IPS-20b (cell line): Measurements from ENCODE around the gene KCTD17.

Source experiments
- H3K27ac ChIP-seq: one replicate; pipeline ENCODE4 v1.5.1; 2013; ENCODE audit warnings: low read length
- H3K27me3 ChIP-seq: 2 replicates; pipeline ENCODE4 v1.6.1; 2013; ENCODE audit warnings: mild to moderate bottlenecking, low read length, inconsistent platforms; ENCODE audit not compliant: insufficient read depth
- H3K36me3 ChIP-seq: 2 replicates; pipeline ENCODE4 v1.6.1; 2013; ENCODE audit warnings: low read depth, mild to moderate bottlenecking, inconsistent platforms, low read length, moderate library complexity; ENCODE audit not compliant: insufficient read depth
- H3K4me1 ChIP-seq: 2 replicates; pipeline ENCODE4 v1.6.1; 2013; ENCODE audit warnings: mild to moderate bottlenecking, control low read depth, inconsistent platforms, low read length, moderate library complexity; ENCODE audit not compliant: insufficient read depth
- H3K4me3 ChIP-seq: 2 replicates; pipeline ENCODE4 v1.5.1; 2013; ENCODE audit warnings: mild to moderate bottlenecking, low read length, inconsistent platforms
- H3K9ac ChIP-seq: 2 replicates; pipeline ENCODE4 v1.6.1; 2013; ENCODE audit warnings: low read depth, mild to moderate bottlenecking, inconsistent platforms, low read length, moderate library complexity
- H3K9me3 ChIP-seq: 2 replicates; pipeline ENCODE4 v1.6.1; 2013; ENCODE audit warnings: mild to moderate bottlenecking, low read depth, low read length, inconsistent platforms; ENCODE audit not compliant: insufficient read depth

KCTD17 gene

DNA sequence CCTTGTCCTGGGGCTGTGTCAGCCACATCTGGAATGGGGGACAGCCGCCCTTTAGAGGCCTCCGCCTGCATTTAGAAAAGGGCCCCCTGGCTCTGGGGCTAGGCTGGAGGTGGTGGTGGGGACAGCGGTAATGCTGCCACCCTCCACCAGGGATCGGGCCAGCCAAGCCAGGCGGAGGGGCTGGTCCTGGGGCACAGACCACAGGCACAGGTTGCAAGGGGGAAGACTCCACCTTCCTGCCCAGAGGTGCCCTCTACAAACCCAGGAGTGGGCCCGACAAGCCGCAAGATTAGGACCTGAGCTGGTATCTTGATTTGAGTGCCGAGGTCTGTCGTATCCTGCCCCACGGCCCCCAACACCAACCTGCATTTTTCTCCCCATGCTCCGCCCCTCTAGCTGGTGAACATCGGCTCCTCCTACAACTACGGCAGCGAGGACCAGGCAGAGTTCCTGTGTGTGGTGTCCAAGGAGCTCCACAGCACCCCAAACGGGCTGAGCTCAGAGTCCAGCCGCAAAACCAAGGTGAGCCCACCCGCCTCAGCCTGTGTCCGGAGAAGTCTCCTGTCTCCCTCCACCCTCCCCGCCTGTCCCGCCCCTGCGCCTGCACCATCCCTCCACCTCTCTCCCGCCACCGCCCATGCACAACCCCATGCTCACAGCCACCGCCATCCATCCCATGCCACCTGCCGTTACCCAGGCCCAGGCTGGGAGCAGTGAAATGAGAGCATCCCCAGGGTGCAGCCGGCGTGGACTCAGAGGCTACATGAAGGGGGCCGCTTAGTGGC, 7.6 kb downstream of the KCTD17 start:
- Histone ChIP-seq H3K4me3 (no peak overlapping the region), H3K27ac (no peak overlapping the region), H3K27me3 (peaks cover 4% of the 10 kb centered on the region; the same call in 1 of the 2 replicates), H3K9me3 (no peaks in the 10 kb centered on the region), H3K4me1 (no peaks in the 10 kb centered on the region; the same call in 1 of the 2 replicates), H3K36me3 (peaks cover 33% of the 10 kb centered on the region; the same call in 1 of the 2 replicates), H3K9ac (no peak overlapping the region)

DNA sequence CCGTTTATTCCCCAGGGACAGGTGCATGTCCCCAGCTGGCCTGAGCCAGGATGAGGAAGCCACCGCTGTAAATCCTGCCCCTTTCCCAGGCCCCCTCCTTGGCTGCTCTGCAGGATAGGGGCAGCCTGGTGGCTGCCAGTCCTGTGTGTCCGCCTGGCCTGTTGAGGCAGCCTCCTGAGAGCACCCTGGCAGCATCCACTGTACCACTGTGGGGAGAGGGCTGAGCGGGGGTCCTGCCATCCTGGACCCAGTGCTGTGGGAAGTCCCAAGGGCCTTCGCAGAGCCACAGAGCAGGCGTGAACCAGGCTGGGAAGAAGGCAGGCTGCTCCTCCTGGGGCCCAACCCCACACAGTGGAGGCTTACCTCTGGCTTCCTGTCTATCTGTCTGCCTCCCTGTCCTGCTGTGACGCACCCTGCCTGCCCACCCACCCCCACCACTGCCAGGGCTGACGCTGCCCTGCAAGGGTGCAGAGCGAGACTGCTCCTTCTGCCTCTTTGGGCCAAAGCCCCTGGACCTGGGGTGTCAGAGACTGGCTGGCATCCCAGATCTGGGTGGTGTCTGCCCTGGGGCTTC, 8.4 kb downstream of the KCTD17 start:
- no peak overlapping the region for H3K27ac ChIP-seq
- H3K36me3 ChIP-seq = peaks cover 32% of the 10 kb centered on the region; the same call in 1 of the 2 replicates
- no peak overlapping the region for H3K9ac ChIP-seq
- no peaks in the 10 kb centered on the region for H3K9me3 ChIP-seq
- peaks cover 12% of the 10 kb centered on the region; the same call in 1 of the 2 replicates for H3K27me3 ChIP-seq
- H3K4me3 ChIP-seq = no peak overlapping the region
- no peaks in the 10 kb centered on the region; the same call in 1 of the 2 replicates for H3K4me1 ChIP-seq

DNA sequence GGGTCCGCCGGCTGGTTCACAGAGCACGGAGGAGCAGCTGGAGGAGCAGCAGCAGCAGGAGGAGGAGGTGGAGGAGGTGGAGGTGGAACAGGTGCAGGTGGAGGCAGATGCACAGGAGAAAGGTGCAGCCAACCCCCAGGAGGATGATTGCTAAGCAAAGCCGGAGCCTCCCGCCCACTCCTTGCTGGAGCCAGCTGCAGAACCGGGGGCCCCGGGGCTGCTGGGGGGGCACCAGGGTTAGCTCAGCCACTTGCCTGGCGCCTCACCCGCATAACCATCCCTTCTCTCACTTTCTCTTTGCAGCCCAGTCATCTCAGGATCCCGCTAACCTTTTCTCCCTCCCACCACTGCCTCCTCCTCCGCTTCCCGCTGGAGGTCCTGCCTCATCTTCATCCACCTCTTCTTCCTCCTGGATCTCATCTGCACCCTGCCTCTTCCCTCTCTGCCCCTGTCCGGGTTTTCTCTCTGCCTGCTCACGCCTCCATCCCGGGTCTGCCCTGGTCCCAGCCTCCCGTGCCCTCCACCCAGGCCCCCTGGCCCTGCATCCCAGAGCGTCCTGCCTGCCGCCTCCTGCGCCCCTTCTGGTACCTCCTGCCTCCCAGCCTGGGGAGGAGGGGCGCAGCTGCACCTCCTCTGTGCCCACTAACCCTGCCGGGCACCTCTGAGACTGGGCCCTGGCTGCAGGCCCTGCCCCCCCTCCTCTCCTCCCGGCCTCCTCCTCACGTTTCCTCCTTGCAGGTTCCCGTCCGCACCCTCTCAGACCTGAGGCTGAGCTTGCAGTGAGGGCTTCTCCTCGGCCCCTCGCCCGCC, 9.5 kb downstream of the KCTD17 start:
- Histone ChIP-seq H3K9ac (no peak overlapping the region), H3K9me3 (no peaks in the 10 kb centered on the region), H3K4me1 (no peaks in the 10 kb centered on the region; the same call in 1 of the 2 replicates), H3K27me3 (peaks cover 23% of the 10 kb centered on the region), H3K36me3 (peaks cover 28% of the 10 kb centered on the region; the same call in 1 of the 2 replicates), H3K27ac (no peak overlapping the region), H3K4me3 (no peak overlapping the region)

DNA sequence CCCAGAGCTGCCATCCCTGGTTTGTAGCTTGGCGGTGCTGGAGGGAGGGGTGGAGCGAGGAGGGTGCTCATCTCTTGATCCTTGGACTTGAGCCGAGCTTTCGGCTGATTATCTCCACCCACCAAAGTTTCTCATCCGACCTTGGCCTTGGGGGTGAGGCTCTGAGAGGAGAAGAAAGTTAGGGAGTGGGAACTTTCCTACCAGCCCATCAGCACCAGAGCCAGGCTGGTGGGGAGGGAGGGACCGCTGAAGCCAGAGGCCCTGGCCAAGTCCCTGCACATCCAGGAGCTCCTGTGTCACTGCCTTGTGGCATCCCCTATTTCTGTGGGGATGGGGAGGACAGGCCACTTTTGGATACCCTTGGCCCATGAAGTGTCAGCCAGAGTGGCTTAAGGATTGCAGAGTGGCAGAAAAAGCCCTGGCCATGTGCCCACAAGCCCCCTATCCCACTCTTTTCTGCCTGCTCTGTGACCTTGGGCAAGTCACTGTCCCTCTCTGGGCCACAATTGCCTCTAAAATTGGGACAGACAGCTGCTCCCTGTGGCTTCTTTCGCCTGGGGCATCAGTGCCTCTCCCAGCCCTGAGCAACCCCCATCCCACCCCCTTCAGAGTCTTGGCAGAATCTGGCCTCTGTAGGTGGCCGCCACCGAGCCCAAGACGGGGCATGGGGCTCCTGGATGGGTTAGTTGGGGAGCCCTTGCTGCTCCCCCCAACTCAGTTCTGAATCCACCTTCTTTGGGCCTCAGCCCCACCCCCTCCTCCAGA, 10.3 kb downstream of the KCTD17 start:
- no peaks in the 10 kb centered on the region for H3K9me3 ChIP-seq
- H3K27ac ChIP-seq = no peak overlapping the region
- peaks cover 31% of the 10 kb centered on the region for H3K27me3 ChIP-seq
- no peaks in the 10 kb centered on the region; the same call in 1 of the 2 replicates for H3K4me1 ChIP-seq
- H3K9ac ChIP-seq = no peak overlapping the region
- peaks cover 23% of the 10 kb centered on the region; the same call in 1 of the 2 replicates for H3K36me3 ChIP-seq
- H3K4me3 ChIP-seq = no peak overlapping the region

DNA sequence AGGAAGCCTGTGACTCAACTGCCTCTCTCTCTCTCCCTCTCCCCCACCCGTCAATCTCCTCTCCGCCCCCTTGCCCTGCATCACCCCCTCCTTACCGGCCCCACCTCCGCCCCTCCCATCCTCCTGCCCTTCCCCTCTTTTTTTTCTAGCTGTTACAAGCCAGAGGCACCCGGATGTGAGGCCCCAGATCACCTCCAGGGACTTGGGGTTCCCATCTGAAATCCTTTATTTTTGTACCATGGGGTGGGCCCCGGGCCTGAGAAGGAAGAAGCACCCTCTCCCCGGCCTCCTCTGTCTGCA, 10.8 kb downstream of the KCTD17 start:
- Histone ChIP-seq H3K4me3 (no peak overlapping the region), H3K4me1 (no peaks in the 10 kb centered on the region; the same call in 1 of the 2 replicates), H3K27me3 (peaks cover 35% of the 10 kb centered on the region), H3K27ac (peak overlapping the region; percentile 8), H3K9ac (peak overlapping the region; percentile 27; the same call in 1 of the 2 replicates), H3K36me3 (peaks cover 21% of the 10 kb centered on the region; the same call in 1 of the 2 replicates), H3K9me3 (no peaks in the 10 kb centered on the region)

DNA sequence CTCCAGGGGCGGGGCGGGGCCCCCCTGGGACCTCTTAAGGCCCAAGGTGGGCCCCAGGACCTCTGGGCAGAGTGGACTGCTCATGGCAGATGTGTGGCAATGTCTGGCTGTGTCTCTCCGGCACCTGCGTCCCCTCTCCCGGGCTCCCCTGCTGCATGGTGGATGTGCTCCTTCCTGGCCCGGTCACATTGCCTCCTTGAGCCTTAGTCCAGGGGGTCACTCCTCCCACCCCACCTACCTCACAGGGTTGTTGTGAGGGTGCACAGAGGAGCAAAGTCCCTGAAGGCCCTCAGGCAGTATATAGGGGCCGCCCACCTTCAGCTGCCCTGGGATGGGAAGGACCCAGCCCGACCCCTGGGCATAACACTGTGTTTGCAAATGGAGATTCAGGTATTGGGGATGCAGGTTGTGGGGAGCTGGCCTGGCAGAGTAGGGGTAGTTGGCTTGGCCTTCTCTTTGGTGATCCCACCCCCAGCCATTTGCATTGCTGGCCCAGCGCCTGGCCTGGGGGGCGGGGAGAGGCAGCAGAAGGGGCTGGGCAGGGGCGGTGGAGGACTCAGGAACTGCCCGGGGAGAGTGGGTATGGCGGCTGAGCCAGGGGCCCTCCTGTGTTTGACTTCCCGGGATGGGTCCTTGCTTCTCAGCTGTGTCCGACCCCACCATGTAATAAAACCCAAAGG, 11.3 kb downstream of the KCTD17 start:
- peaks cover 16% of the 10 kb centered on the region; the same call in 1 of the 2 replicates for H3K36me3 ChIP-seq
- no peaks in the 10 kb centered on the region; the same call in 1 of the 2 replicates for H3K4me1 ChIP-seq
- no peaks in the 10 kb centered on the region for H3K9me3 ChIP-seq
- H3K9ac ChIP-seq = peak overlapping the region; percentile 27
- H3K27me3 ChIP-seq = peaks cover 41% of the 10 kb centered on the region
- no peak overlapping the region for H3K4me3 ChIP-seq
- peak overlapping the region; percentile 8 for H3K27ac ChIP-seq

DNA sequence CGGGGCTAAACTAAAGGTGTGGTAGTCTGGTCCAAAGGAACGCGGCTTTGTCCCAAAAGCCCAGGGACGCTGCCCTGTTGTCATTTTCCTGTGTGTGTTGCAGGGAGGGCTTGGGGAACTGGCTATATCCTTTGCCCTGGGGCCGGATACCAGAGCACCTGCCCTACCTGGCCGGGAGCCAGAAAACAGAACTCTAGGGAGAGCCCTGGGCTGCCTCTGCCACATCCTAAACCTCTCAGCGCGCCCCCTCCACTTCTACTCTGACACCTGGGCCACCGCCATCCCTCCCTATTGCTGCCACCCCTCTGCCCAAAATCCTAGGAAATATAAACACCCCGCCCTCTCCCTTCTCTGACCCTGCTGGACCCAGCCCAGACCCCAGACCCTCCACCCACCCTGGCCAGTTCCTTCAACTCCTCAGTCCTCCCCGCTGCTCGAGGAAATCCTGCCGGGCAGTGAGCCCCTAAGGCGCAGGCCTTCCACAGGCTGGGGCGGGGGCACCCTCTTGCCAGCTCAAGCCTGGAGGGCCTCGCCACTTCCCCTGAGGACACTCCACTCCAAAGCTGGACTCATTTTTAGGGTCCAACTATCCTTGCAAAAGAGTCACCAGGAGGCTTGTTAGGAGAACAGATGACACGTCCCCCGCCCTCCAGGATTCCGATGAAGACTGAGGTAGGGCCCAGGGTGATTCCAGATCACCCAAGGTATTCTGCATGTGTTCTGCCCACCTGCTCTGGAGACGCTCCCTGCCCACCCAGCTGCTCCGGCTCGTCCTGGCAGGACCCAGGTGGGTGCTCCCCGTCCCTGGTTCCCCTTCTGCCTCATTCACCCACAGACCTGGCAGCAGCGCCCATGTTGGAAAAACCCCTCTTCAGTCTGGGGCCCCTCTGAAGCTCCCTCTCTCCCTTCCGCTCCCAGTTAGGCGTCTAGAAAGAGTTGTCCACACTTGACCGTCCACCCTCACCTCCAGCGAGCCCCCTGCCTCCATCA, 12.2 kb downstream of the KCTD17 start:
- no peaks in the 10 kb centered on the region for H3K9me3 ChIP-seq
- no peaks in the 10 kb centered on the region; the same call in 1 of the 2 replicates for H3K4me1 ChIP-seq
- H3K27me3 ChIP-seq = peaks cover 49% of the 10 kb centered on the region
- no peak overlapping the region for H3K4me3 ChIP-seq
- H3K9ac ChIP-seq = no peak overlapping the region
- peaks cover 8% of the 10 kb centered on the region; the same call in 1 of the 2 replicates for H3K36me3 ChIP-seq
- H3K27ac ChIP-seq = no peak overlapping the region

DNA sequence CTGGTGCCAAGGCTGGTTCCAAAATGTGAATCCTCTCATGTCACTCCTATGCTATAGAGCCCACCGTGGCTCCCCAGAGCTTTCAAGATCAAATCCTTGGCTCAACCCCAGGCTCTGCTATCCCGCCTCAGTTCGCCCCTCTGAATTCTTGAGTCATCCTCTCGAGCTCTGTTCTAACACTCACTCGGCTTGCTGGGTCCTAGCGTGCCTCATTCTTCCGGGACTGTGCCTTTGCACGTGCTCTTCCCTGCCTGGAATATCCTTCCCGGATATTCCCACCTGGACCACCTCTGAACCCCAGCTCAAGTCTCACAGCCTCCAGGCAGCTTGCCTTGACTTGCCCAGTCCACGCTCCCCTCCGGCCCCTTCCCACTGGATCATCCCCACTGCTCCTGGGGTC, 13.0 kb downstream of the KCTD17 start:
- H3K4me3 ChIP-seq = no peak overlapping the region
- H3K9me3 ChIP-seq = no peaks in the 10 kb centered on the region
- H3K4me1 ChIP-seq = no peaks in the 10 kb centered on the region; the same call in 1 of the 2 replicates
- peaks cover 4% of the 10 kb centered on the region; the same call in 1 of the 2 replicates for H3K36me3 ChIP-seq
- H3K27ac ChIP-seq = no peak overlapping the region
- H3K9ac ChIP-seq = no peak overlapping the region
- peaks cover 58% of the 10 kb centered on the region for H3K27me3 ChIP-seq

DNA sequence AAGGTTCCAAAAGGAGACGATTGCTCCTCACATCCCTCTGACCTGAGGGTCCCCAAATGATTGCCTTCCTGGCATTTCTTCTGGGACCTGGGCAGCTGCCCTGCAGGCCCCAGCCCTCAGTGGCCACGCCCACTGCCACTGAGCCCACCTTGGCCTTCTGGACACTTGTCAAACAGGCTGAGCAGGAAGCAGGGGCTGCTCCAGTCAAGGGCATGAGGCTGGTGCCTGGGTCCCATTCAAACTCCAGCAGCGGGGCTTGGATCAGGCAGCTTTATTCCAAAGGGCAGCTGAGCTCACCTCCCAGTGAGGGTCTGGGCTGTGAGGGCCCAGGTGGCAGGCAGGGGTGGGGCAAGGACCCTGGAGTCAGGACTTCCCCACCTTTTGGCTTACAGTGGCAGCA, 13.6 kb downstream of the KCTD17 start:
- Histone ChIP-seq H3K4me1 (no peaks in the 10 kb centered on the region; the same call in 1 of the 2 replicates), H3K9me3 (no peaks in the 10 kb centered on the region), H3K27ac (no peak overlapping the region), H3K4me3 (no peak overlapping the region), H3K36me3 (no peaks in the 10 kb centered on the region), H3K27me3 (peaks cover 64% of the 10 kb centered on the region), H3K9ac (no peak overlapping the region)

DNA sequence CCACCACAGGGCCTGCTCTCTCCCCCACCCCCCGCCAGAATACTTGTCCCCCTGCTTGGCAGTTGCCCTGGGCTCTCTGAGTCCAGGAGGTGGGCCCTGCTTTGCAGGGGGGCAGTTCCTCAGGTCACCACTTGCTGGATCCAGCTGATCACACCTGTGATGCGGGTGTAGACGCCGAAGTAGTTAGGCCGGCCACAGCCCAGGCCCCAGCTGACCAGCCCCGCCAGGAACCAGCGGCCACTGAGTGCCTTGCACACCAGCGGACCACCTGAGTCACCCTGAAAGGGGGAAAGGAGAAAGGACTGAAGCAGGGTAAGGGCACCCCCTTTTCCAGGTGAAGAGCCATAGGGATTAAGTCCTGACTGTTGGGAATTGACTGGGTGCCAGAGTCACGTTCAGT, 14.4 kb downstream of the KCTD17 start:
- Histone ChIP-seq H3K36me3 (no peaks in the 10 kb centered on the region), H3K4me3 (no peak overlapping the region), H3K27me3 (peaks cover 72% of the 10 kb centered on the region), H3K9me3 (no peaks in the 10 kb centered on the region), H3K9ac (no peak overlapping the region), H3K27ac (no peak overlapping the region), H3K4me1 (no peaks in the 10 kb centered on the region; the same call in 1 of the 2 replicates)
